CD4-positive, CD25-positive, alpha-beta regulatory T cell (primary cell): ENCODE measurements around the gene CNTN4. TPM values are rescaled to one million over a fixed set of nuclear protein-coding genes. Genes with fewer than 3 reads are reported as not detected.

Experiments used
- ATAC-seq, 2 donors: fragments of 150-1000 bp; cut with Tn5 transposase; one replicate each; pipeline ENCODE4 v1.10.0; 2021; ENCODE audit warnings: low read depth in 2 of 2, moderate number of reproducible peaks in 2 of 2, moderate library complexity in 1 of 2
- DNase-seq, 3 donors: peaks; one replicate each; pipeline versions ENCODE4 v3.0.0 to v3.0.0-alpha.2; 2012 to 2022; ENCODE audit warnings: mixed read lengths in 1 of 3
- H3K27ac ChIP-seq: one replicate; pipeline ENCODE4 v1.7.0; 2013; ENCODE audit warnings: mild to moderate bottlenecking, low read length; ENCODE audit not compliant: insufficient read depth, poor library complexity, severe bottlenecking
- H3K27me3 ChIP-seq: one replicate; pipeline ENCODE4 v1.7.0; 2013; ENCODE audit warnings: low read length; ENCODE audit not compliant: control insufficient read depth, insufficient read depth
- H3K36me3 ChIP-seq: one replicate; pipeline ENCODE4 v1.7.0; 2013; ENCODE audit warnings: mild to moderate bottlenecking, low read length, moderate library complexity; ENCODE audit not compliant: control insufficient read depth, insufficient read depth
- H3K4me1 ChIP-seq: 2 replicates; pipeline ENCODE4 v1.7.0; 2013; ENCODE audit warnings: mild to moderate bottlenecking, low read length; ENCODE audit not compliant: insufficient read depth, control insufficient read depth, poor library complexity, severe bottlenecking
- H3K4me3 ChIP-seq: one replicate; pipeline ENCODE4 v1.7.0; 2013; ENCODE audit warnings: low read depth, mild to moderate bottlenecking, low read length, moderate library complexity
- H3K9me3 ChIP-seq, 2 experiments: 1 replicate in 1 of 2; 2 replicates in 1 of 2; pipeline ENCODE4 v1.7.0; 2013; ENCODE audit warnings: low read length in 2 of 2, mild to moderate bottlenecking in 1 of 2, moderate library complexity in 1 of 2; ENCODE audit not compliant: control insufficient read depth in 2 of 2
- H3K27ac Mint-ChIP-seq, 3 donors: one replicate each; pipeline ENCODE4 v1.8.0; 2020 to 2022; ENCODE audit warnings: mild to moderate bottlenecking in 3 of 3, mixed read lengths in 3 of 3, moderate library complexity in 2 of 3
- H3K27me3 Mint-ChIP-seq: one replicate; pipeline ENCODE4 v1.8.0; 2022; ENCODE audit warnings: mild to moderate bottlenecking, mixed read lengths
- H3K36me3 Mint-ChIP-seq: one replicate; pipeline ENCODE4 v1.8.0; 2020; ENCODE audit warnings: mixed read lengths
- H3K4me1 Mint-ChIP-seq, 4 donors: one replicate each; pipeline ENCODE4 v1.8.0; 2020 to 2022; ENCODE audit warnings: mixed read lengths in 4 of 4, mild to moderate bottlenecking in 1 of 4
- H3K4me3 Mint-ChIP-seq, 4 donors: one replicate each; pipeline ENCODE4 v1.8.0; 2020 to 2022; ENCODE audit warnings: mild to moderate bottlenecking in 4 of 4, mixed read lengths in 4 of 4, moderate library complexity in 3 of 4
- H3K9me3 Mint-ChIP-seq, 7 donors: one replicate each; pipeline ENCODE4 v1.8.0; 2020 to 2022; ENCODE audit warnings: mixed read lengths in 7 of 7, mild to moderate bottlenecking in 3 of 7, moderate library complexity in 2 of 7
- polyA plus RNA-seq, 4 donors: library from polyadenylated mRNA; unstranded; fragments of 300-500 nt; fragmentation: Illumina TruSeq; gene quantifications; one replicate each; pipeline ENCODE4 v1.2.3, GENCODE V29; 2021
- total RNA-seq: library from RNA; stranded (reverse); gene quantifications from one replicate; pipeline ENCODE4 v1.2.3, GENCODE V29; 2022

The CNTN4 gene
- total and polyA plus RNA-seq, 5 donors from 2014 or later = not detected

GRCh38 chr3:2870724-2871333, 772.2 kb downstream of the CNTN4 start:
- H3K4me3 ChIP-seq = no peak overlapping the region
- Mint-ChIP-seq H3K27ac (no peak overlapping the region), H3K27me3 (no peaks in the 10 kb centered on the region), H3K9me3 (peaks cover 0 to 1% (median 0%) of the 10 kb centered on the region in 7 donors), H3K4me1 (no peaks in the 10 kb centered on the region), H3K36me3 (no peaks in the 10 kb centered on the region), H3K4me3 (no peak overlapping the region)
- H3K4me1 ChIP-seq = no peaks in the 10 kb centered on the region
- no peaks in the 10 kb centered on the region for H3K27me3 ChIP-seq
- no peak for DNase-seq
- H3K9me3 ChIP-seq = no peaks in the 10 kb centered on the region
- H3K27ac ChIP-seq = no peak overlapping the region
- no peaks in the 10 kb centered on the region for H3K36me3 ChIP-seq
- no peak for ATAC-seq

- no peak overlapping the region for H3K27ac Mint-ChIP-seq
- no peaks in the 10 kb centered on the region for H3K36me3 ChIP-seq
- H3K27me3 ChIP-seq = no peaks in the 10 kb centered on the region
- peaks cover 0 to 1% (median 0%) of the 10 kb centered on the region in 7 donors for H3K9me3 Mint-ChIP-seq
- H3K27me3 Mint-ChIP-seq = no peaks in the 10 kb centered on the region
- no peaks in the 10 kb centered on the region for H3K4me1 Mint-ChIP-seq
- H3K27ac ChIP-seq = no peak overlapping the region
- no peaks in the 10 kb centered on the region for H3K36me3 Mint-ChIP-seq
- no peaks in the 10 kb centered on the region for H3K4me1 ChIP-seq
- DNase-seq = no peak
- H3K4me3 ChIP-seq = no peak overlapping the region
- no peak overlapping the region for H3K4me3 Mint-ChIP-seq
- no peaks in the 10 kb centered on the region for H3K9me3 ChIP-seq
- ATAC-seq = no peak
These were observed 774.2 kb downstream of the CNTN4 start for GRCh38 chr3:2872884-2873283.

GRCh38 chr3:2873986-2874385, 775.3 kb downstream of the CNTN4 start:
- H3K27ac ChIP-seq = no peak overlapping the region
- no peaks in the 10 kb centered on the region for H3K27me3 ChIP-seq
- no peak for ATAC-seq
- H3K27me3 Mint-ChIP-seq = no peaks in the 10 kb centered on the region
- no peak overlapping the region for H3K4me3 Mint-ChIP-seq
- no peaks in the 10 kb centered on the region for H3K4me1 ChIP-seq
- no peak overlapping the region for H3K27ac Mint-ChIP-seq
- peaks cover 0 to 1% (median 0%) of the 10 kb centered on the region in 7 donors for H3K9me3 Mint-ChIP-seq
- no peak for DNase-seq
- no peaks in the 10 kb centered on the region for H3K36me3 Mint-ChIP-seq
- no peaks in the 10 kb centered on the region for H3K4me1 Mint-ChIP-seq
- H3K9me3 ChIP-seq = no peaks in the 10 kb centered on the region
- no peak overlapping the region for H3K4me3 ChIP-seq
- no peaks in the 10 kb centered on the region for H3K36me3 ChIP-seq

- Mint-ChIP-seq H3K9me3 (peaks cover 0 to 1% (median 0%) of the 10 kb centered on the region in 7 donors), H3K4me3 (no peak overlapping the region)
These were observed 777.0 kb downstream of the CNTN4 start for GRCh38 chr3:2875699-2876098.

GRCh38 chr3:2876362-2876761, 777.7 kb downstream of the CNTN4 start:
- Histone ChIP-seq H3K9me3 (no peaks in the 10 kb centered on the region), H3K36me3 (no peaks in the 10 kb centered on the region), H3K4me1 (no peaks in the 10 kb centered on the region), H3K4me3 (no peak overlapping the region), H3K27me3 (no peaks in the 10 kb centered on the region), H3K27ac (no peak overlapping the region)
- H3K4me3 Mint-ChIP-seq = no peak overlapping the region
- H3K27me3 Mint-ChIP-seq = no peaks in the 10 kb centered on the region
- DNase-seq (no peak), ATAC-seq (no peak)
- H3K27ac Mint-ChIP-seq = no peak overlapping the region
- H3K36me3 Mint-ChIP-seq = no peaks in the 10 kb centered on the region
- no peaks in the 10 kb centered on the region for H3K4me1 Mint-ChIP-seq
- peaks cover 0 to 1% (median 0%) of the 10 kb centered on the region in 7 donors for H3K9me3 Mint-ChIP-seq

More at GRCh38 chr3:2875699-2876098, 777.0 kb downstream of the CNTN4 start:
- ATAC-seq (no peak), DNase-seq (no peak)
- H3K27me3 Mint-ChIP-seq = no peaks in the 10 kb centered on the region
- no peak overlapping the region for H3K27ac ChIP-seq
- H3K36me3 ChIP-seq = no peaks in the 10 kb centered on the region
- H3K27ac Mint-ChIP-seq = no peak overlapping the region
- no peaks in the 10 kb centered on the region for H3K36me3 Mint-ChIP-seq
- no peaks in the 10 kb centered on the region for H3K27me3 ChIP-seq
- no peak overlapping the region for H3K4me3 ChIP-seq
- no peaks in the 10 kb centered on the region for H3K4me1 Mint-ChIP-seq
- H3K4me1 ChIP-seq = no peaks in the 10 kb centered on the region
- no peaks in the 10 kb centered on the region for H3K9me3 ChIP-seq

GRCh38 chr3:2879023-2879422, 780.4 kb downstream of the CNTN4 start:
- H3K27me3 ChIP-seq = no peaks in the 10 kb centered on the region
- no peaks in the 10 kb centered on the region for H3K36me3 ChIP-seq
- H3K27ac ChIP-seq = no peak overlapping the region
- no peak overlapping the region for H3K27ac Mint-ChIP-seq
- no peak overlapping the region for H3K4me3 Mint-ChIP-seq
- no peaks in the 10 kb centered on the region for H3K4me1 Mint-ChIP-seq
- no peaks in the 10 kb centered on the region for H3K36me3 Mint-ChIP-seq
- DNase-seq (no peak), ATAC-seq (no peak)
- no peaks in the 10 kb centered on the region for H3K9me3 ChIP-seq
- H3K4me3 ChIP-seq = no peak overlapping the region
- no peaks in the 10 kb centered on the region for H3K27me3 Mint-ChIP-seq
- no peaks in the 10 kb centered on the region for H3K4me1 ChIP-seq
- H3K9me3 Mint-ChIP-seq = peaks cover 0 to 1% (median 0%) of the 10 kb centered on the region in 7 donors

GRCh38 chr3:2879587-2879986, 780.9 kb downstream of the CNTN4 start:
- H3K27ac Mint-ChIP-seq = no peak overlapping the region
- no peaks in the 10 kb centered on the region for H3K36me3 Mint-ChIP-seq
- H3K27ac ChIP-seq = no peak overlapping the region
- no peaks in the 10 kb centered on the region for H3K9me3 ChIP-seq
- no peaks in the 10 kb centered on the region for H3K4me1 ChIP-seq
- no peak overlapping the region for H3K4me3 Mint-ChIP-seq
- H3K27me3 Mint-ChIP-seq = no peaks in the 10 kb centered on the region
- H3K36me3 ChIP-seq = no peaks in the 10 kb centered on the region
- H3K4me1 Mint-ChIP-seq = no peaks in the 10 kb centered on the region
- ATAC-seq = no peak
- H3K9me3 Mint-ChIP-seq = peaks cover 0 to 1% (median 0%) of the 10 kb centered on the region in 7 donors
- DNase-seq = no peak
- no peaks in the 10 kb centered on the region for H3K27me3 ChIP-seq
- H3K4me3 ChIP-seq = no peak overlapping the region

- Histone ChIP-seq H3K27ac (no peak overlapping the region), H3K9me3 (no peaks in the 10 kb centered on the region), H3K36me3 (no peaks in the 10 kb centered on the region), H3K27me3 (no peaks in the 10 kb centered on the region), H3K4me1 (no peaks in the 10 kb centered on the region), H3K4me3 (no peak overlapping the region)
- no peak overlapping the region for H3K4me3 Mint-ChIP-seq
- H3K9me3 Mint-ChIP-seq = peaks cover 0 to 1% (median 0%) of the 10 kb centered on the region in 7 donors
- H3K4me1 Mint-ChIP-seq = no peaks in the 10 kb centered on the region
- no peak overlapping the region for H3K27ac Mint-ChIP-seq
- DNase-seq (no peak), ATAC-seq (no peak)
- H3K36me3 Mint-ChIP-seq = no peaks in the 10 kb centered on the region
- H3K27me3 Mint-ChIP-seq = no peaks in the 10 kb centered on the region
These were observed 781.6 kb downstream of the CNTN4 start for GRCh38 chr3:2880218-2880756.
